COLO668 (cell line): ENCODE results near the gene PHETA1.
"Not testable (repeated sequence)": the region's sequence is repeated elsewhere in the genome, so short reads cannot be mapped to it uniquely, and the experiment has no call there.

Experiments used
- DNase-seq: peaks from one replicate; lab custom pipeline; 2025; ENCODE audit not compliant: unreplicated experiment; lab: John Stamatoyannopoulos, UW

Gene PHETA1

GRCh38 chr12:111405859-111406473 is 37.1 kb upstream of the PHETA1 start, which contains the start of gene SH2B3:
TSS of gene SH2B3 (plus strand) at chr12:111405923. CDS start at chr12:111418146, 12,223 bp downstream.
- peak; percentile 81 for DNase-seq

- DNase-seq, result peak; percentile 92
These were observed 36.4 kb upstream of the PHETA1 start for GRCh38 chr12:111405149-111405858.

- DNase-seq, result no peak
These were observed 35.7 kb upstream of the PHETA1 start for GRCh38 chr12:111404362-111405148.

GRCh38 chr12:111402490-111402824 is 33.6 kb upstream of the PHETA1 start:
- DNase-seq, result not testable (repeated sequence)

DNA sequence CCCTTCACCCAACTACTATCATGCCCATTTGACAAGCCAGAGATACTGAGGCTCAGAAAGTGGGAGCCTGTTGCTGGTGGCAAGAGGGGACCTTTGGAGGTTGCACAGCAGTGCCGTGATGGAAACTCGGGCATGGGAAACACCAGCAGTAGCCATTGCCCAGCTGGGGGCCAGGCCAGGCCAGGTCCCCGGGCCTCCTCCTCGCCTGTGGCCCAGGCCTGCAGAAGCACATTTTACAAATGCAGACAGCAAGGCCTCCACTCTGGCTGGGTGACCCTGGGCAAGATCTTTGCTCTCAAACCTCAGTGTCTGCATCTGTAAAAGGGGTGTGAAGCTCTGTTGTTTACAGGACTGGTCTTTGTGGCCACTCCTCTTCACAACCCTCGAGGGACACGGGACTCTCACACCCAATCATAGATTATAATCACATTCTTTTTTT is 32.3 kb upstream of the PHETA1 start:
- no peak for DNase-seq

- DNase-seq, result not testable (repeated sequence)
These were observed 31.0 kb upstream of the PHETA1 start for GRCh38 chr12:111399741-111400404.

DNA sequence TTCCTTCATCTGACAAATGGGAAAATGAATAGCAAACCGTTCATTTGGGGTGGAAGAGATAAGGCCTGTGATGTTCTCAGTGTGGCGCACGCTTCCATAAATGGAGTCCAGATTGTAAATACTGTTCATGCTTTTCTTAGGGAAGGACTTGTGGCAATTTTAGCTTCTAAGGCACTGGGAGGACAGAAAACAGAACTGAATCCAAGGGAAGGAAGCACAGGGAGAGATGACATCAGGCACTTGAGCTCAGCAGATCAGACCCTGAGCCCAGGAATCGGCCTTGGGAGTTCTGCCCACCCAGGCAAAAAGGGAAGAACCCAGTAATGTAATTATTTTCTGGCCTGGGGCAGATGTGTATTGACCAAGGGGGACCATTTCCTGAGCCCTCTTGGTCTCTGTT is 29.6 kb upstream of the PHETA1 start:
- no peak for DNase-seq

DNA sequence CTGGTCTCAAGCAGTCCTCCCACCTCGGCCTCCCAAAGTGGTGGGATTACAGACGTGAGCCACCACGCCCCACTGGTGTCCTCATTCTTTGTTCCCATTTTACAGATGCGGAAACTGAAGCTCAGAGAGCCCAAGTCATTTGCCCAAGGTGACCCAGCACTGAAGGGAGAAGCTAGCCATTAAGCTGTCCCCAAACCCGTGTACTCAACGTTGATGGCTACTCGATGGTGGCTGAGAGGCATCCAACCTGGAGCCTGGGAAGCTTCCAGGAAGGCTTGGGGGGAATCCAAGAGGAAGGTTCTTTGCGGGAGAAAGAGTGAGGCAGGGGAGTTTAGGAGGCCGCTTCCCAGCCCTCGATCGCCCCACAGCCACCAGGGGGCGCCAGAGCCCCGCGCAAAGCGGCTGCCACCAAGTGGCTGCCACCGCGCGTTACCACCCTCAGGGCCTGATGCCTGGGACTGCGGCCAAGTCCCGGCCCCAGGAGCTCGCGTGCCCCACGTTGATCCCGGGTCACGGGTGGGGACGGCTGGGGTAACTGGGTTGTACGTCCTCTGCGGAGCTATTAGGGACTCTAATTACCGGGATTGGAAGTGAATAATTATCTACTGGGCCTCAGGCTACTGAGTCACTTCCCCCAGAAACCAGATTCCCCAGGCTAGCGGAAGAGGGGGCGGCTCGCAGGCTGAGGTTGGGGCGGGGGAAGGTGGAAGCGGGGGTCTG is 28.0 kb upstream of the PHETA1 start:
- DNase-seq, result peak; percentile 86

GRCh38 chr12:111396271-111396670 is 27.4 kb upstream of the PHETA1 start:
- DNase-seq, result not testable (repeated sequence)

- DNase-seq, result no peak
These were observed 26.7 kb upstream of the PHETA1 start for GRCh38 chr12:111395336-111396187.

GRCh38 chr12:111394480-111394879 is 25.6 kb upstream of the PHETA1 start:
- DNase-seq, result no peak

- no peak for DNase-seq
These were observed 24.9 kb upstream of the PHETA1 start for GRCh38 chr12:111393700-111394300.

GRCh38 chr12:111390910-111391309 is 22.0 kb upstream of the PHETA1 start:
- DNase-seq, result no peak

- no peak for DNase-seq
These were observed 20.7 kb upstream of the PHETA1 start for GRCh38 chr12:111389635-111390034.

- no peak for DNase-seq
These were observed 18.9 kb upstream of the PHETA1 start for GRCh38 chr12:111387747-111388323.

- DNase-seq, result no peak
These were observed 18.0 kb upstream of the PHETA1 start for GRCh38 chr12:111386885-111387284.

- no peak for DNase-seq
These were observed 15.7 kb upstream of the PHETA1 start for GRCh38 chr12:111384596-111384995.

GRCh38 chr12:111379942-111380554 is 11.2 kb upstream of the PHETA1 start:
- DNase-seq, result no peak

DNA sequence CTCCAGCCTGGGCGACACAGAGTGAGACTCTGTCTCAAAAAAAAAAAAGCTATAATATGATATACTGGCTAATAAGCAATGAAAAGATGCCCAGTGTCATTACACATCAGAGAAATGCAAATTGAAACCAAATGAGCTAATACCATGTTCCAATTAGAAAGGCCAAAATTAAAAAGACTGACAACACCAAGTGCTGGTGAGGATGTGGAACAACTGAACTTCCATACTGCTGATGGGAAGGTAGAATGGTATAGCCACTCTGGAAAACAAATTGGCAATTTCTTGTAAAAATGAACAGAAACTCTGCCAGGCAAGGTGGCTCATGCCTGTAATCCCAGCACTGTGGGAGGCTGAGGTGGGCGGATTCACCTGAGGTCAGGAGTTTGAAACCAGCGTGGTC is 8.5 kb upstream of the PHETA1 start:
- DNase-seq, result no peak
